ENCODE measurements around the gene SERTAD2. TPM values are rescaled to one million over a fixed set of nuclear protein-coding genes. Genes with fewer than 3 reads are reported as not detected.

Gene SERTAD2
- total and polyA plus RNA-seq, 2 experiments from 2014 or later, result 6.2 to 6.4 TPM

GRCh38 chr2:64672708-64673107 is 19.0 kb upstream of the SERTAD2 start:
- Mint-ChIP-seq H3K36me3 (ENCODE audit: low read depth) (no peaks in the 10 kb centered on the region), H3K4me3 (no peak overlapping the region), H3K4me1 (peaks cover 5% of the 10 kb centered on the region; the same call in 2 of the 3 replicates), H3K9me3 (no peaks in the 10 kb centered on the region), H3K27me3 (ENCODE audit: insufficient read depth, low read depth, poor library complexity) (no peaks in the 10 kb centered on the region), H3K27ac (no peak overlapping the region)
- Histone ChIP-seq H3K4me2 (no peak overlapping the region), H3K9me2 (ENCODE audit: insufficient read depth) (0 out of 2 replicates have a peak, but pooled peaks cover under 1% of the 10 kb centered on the region), H3K4me1 (ENCODE audit: insufficient read depth) (0 out of 2 replicates have a peak, but pooled peaks cover 9% of the 10 kb centered on the region), H2AFZ (no peak overlapping the region), H3K79me2 (replicated peaks; ENCODE audit: insufficient read depth) (no peaks in the 10 kb centered on the region), H3K4me3 (no peak overlapping the region), H3K27ac (ENCODE audit: low read depth) (no peak overlapping the region), H3K36me3 (ENCODE audit: insufficient read depth) (no peaks in the 10 kb centered on the region), H3K27me3 (ENCODE audit: insufficient read depth) (no peaks in the 10 kb centered on the region; the same call in 1 of the 2 replicates), H4K20me1 (replicated peaks; ENCODE audit: insufficient read depth) (no peaks in the 10 kb centered on the region), H3F3A (replicated peaks; ENCODE audit: low read depth) (no peaks in the 10 kb centered on the region)
- no peak for DNase-seq (ENCODE audit: low spot score)
- ATAC-seq, result peak; percentile 29; the same call in 1 of the 3 replicates
- TF ChIP-seq STAT1 (IDR thresholded peaks at IDR 0.05; ENCODE audit: unreplicated experiment) (no peak), EZH2 (IDR thresholded peaks at IDR 0.05; ENCODE audit: low read depth, unreplicated experiment) (no peak), NANOG (IDR thresholded peaks at IDR 0.05; ENCODE audit: borderline replicate concordance) (no peak)

- Histone ChIP-seq H4K20me1 (replicated peaks; ENCODE audit: insufficient read depth) (no peaks in the 10 kb centered on the region), H2AFZ (no peak overlapping the region), H3K79me2 (replicated peaks; ENCODE audit: insufficient read depth) (no peaks in the 10 kb centered on the region), H3K27ac (ENCODE audit: low read depth) (no peak overlapping the region), H3F3A (replicated peaks; ENCODE audit: low read depth) (no peaks in the 10 kb centered on the region), H3K36me3 (ENCODE audit: insufficient read depth) (no peaks in the 10 kb centered on the region), H3K4me1 (ENCODE audit: insufficient read depth) (peaks cover 22% of the 10 kb centered on the region), H3K4me3 (no peak overlapping the region), H3K4me2 (no peak overlapping the region), H3K9me2 (ENCODE audit: insufficient read depth) (peaks cover 4% of the 10 kb centered on the region; the same call in 1 of the 2 replicates), H3K27me3 (ENCODE audit: insufficient read depth) (peaks cover 8% of the 10 kb centered on the region; the same call in 1 of the 2 replicates)
- Mint-ChIP-seq H3K27ac (no peak overlapping the region), H3K9me3 (no peaks in the 10 kb centered on the region), H3K27me3 (ENCODE audit: insufficient read depth, low read depth, poor library complexity) (peaks cover 1% of the 10 kb centered on the region), H3K4me3 (no peak overlapping the region), H3K4me1 (peaks cover 18% of the 10 kb centered on the region), H3K36me3 (ENCODE audit: low read depth) (no peaks in the 10 kb centered on the region)
- TF ChIP-seq JUNB (IDR thresholded peaks at IDR 0.05; ENCODE audit: unreplicated experiment), result no peak
- TF ChIP-seq ZNF331 (CRISPR knock-in tag; IDR thresholded peaks at IDR 0.05; ENCODE audit: low read depth), result no peak
- no peak for TF ChIP-seq REST (IDR thresholded peaks at IDR 0.05; ENCODE audit: unreplicated experiment)
- no peak for TF ChIP-seq EZH2 (IDR thresholded peaks at IDR 0.05; ENCODE audit: low read depth, unreplicated experiment)
- TF ChIP-seq ZNF462 (CRISPR knock-in tag; IDR thresholded peaks at IDR 0.05), result no peak
- TF ChIP-seq CREB1 (CRISPR knock-in tag; IDR thresholded peaks at IDR 0.05; ENCODE audit: low read depth), result no peak
- ATAC-seq (no peak), DNase-seq (ENCODE audit: low spot score) (no peak)
These were observed 16.3 kb upstream of the SERTAD2 start for GRCh38 chr2:64670047-64670446.

Data from GM23338 (cell line).